ENCODE data around the gene ATP6V1G3.

ATP6V1G3 gene

DNA sequence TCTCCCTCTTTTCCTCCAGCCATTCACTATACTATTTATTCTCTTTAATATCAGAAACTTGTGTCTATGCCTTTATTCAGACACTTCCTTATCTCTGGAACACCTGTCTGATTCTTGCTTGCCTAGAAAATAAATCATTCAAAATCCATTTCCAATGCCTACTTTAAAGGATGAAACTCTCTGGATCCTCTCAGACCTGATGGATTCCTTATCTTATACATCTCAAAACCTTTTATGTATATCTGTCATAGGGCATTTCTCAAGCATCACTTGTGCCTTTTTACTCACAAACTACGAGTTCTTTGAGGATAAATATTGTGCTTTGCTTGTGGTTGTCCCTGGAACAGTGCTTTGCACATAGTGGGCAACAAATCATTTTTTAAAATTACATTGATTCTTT, 3.8 kb upstream of the ATP6V1G3 start:
- no peak overlapping the region for H3K4me3 ChIP-seq (ENCODE audit: low read length in 2 of 2)
- H2BK12ac ChIP-seq (ENCODE audit: low read length), result no peak overlapping the region
- no peaks in the 10 kb centered on the region for H3K79me1 ChIP-seq (ENCODE audit: low read depth, low read length)
- H3K4me1 ChIP-seq (ENCODE audit: control insufficient read depth in 2 of 2, insufficient read depth in 1 of 2, low read depth in 1 of 2, low read length in 2 of 2), result no peaks in the 10 kb centered on the region
- WGBS, 2 donors (ENCODE audit: extremely low coverage in 2 of 2, insufficient read length in 2 of 2, insufficient replicate concordance in 1 of 2), result no CpG with 5 or more reads among the region's 1 CpG
- H2BK5ac ChIP-seq (ENCODE audit: low read length), result no peak overlapping the region
- H3K4ac ChIP-seq (ENCODE audit: low read length), result no peak overlapping the region
- no peak overlapping the region for H3K4me2 ChIP-seq (ENCODE audit: insufficient read depth, low read length, poor library complexity, severe bottlenecking)
- no peak overlapping the region for H2AK5ac ChIP-seq (ENCODE audit: low read depth, low read length)
- no peak overlapping the region for H4K91ac ChIP-seq (ENCODE audit: low read depth, low read length, poor library complexity)
- H3K9me3 ChIP-seq (replicated peaks in 1 of 2; ENCODE audit: control insufficient read depth in 2 of 2, insufficient read depth in 1 of 2, low read depth in 1 of 2, low read length in 2 of 2), result no peaks in the 10 kb centered on the region
- H3K36me3 ChIP-seq (replicated peaks in 1 of 2; ENCODE audit: control insufficient read depth in 2 of 2, insufficient read depth in 2 of 2, low read length in 2 of 2), result no peaks in the 10 kb centered on the region
- no peak overlapping the region for H3K14ac ChIP-seq (ENCODE audit: low read length)
- no peak overlapping the region for H2BK15ac ChIP-seq (ENCODE audit: low read length)
- no peak overlapping the region for H2BK120ac ChIP-seq (ENCODE audit: low read depth, low read length)
- H3K23ac ChIP-seq (ENCODE audit: low read depth, low read length, poor library complexity), result no peak overlapping the region
- H3K18ac ChIP-seq (ENCODE audit: low read length), result no peak overlapping the region
- no peak overlapping the region for H3K27ac ChIP-seq (replicated peaks; ENCODE audit: low read length)
- H2AFZ ChIP-seq (ENCODE audit: low read length), result no peak overlapping the region
- no peak for DNase-seq (ENCODE audit: low spot score)
- no peak overlapping the region for H3K9ac ChIP-seq (ENCODE audit: low read depth, low read length, poor library complexity)
- H3K27me3 ChIP-seq (ENCODE audit: control insufficient read depth in 3 of 3, insufficient read depth in 3 of 3, low read depth in 1 of 3, low read length in 3 of 3), result no peaks in the 10 kb centered on the region
- no peak overlapping the region for H4K8ac ChIP-seq (ENCODE audit: low read depth, low read length)

GRCh38 chr1:198543670-198544260, 3.3 kb upstream of the ATP6V1G3 start:
- H2BK12ac ChIP-seq (ENCODE audit: low read length), result no peak overlapping the region
- H3K23ac ChIP-seq (ENCODE audit: low read depth, low read length, poor library complexity), result no peak overlapping the region
- no peak overlapping the region for H2AFZ ChIP-seq (ENCODE audit: low read length)
- H3K4ac ChIP-seq (ENCODE audit: low read length), result no peak overlapping the region
- no peak overlapping the region for H3K18ac ChIP-seq (ENCODE audit: low read length)
- no peak overlapping the region for H2BK5ac ChIP-seq (ENCODE audit: low read length)
- no CpG with 5 or more reads among the region's 2 CpGs for WGBS, 2 donors (ENCODE audit: extremely low coverage in 2 of 2, insufficient read length in 2 of 2, insufficient replicate concordance in 1 of 2)
- H3K4me1 ChIP-seq (ENCODE audit: control insufficient read depth in 2 of 2, insufficient read depth in 1 of 2, low read depth in 1 of 2, low read length in 2 of 2), result no peaks in the 10 kb centered on the region
- H2BK120ac ChIP-seq (ENCODE audit: low read depth, low read length), result no peak overlapping the region
- H3K27me3 ChIP-seq (ENCODE audit: control insufficient read depth in 3 of 3, insufficient read depth in 3 of 3, low read depth in 1 of 3, low read length in 3 of 3), result no peaks in the 10 kb centered on the region
- no peak overlapping the region for H3K4me2 ChIP-seq (ENCODE audit: insufficient read depth, low read length, poor library complexity, severe bottlenecking)
- H3K4me3 ChIP-seq (ENCODE audit: low read length in 2 of 2), result no peak overlapping the region
- no peak for DNase-seq (ENCODE audit: low spot score)
- H3K14ac ChIP-seq (ENCODE audit: low read length), result no peak overlapping the region
- no peak overlapping the region for H3K27ac ChIP-seq (replicated peaks; ENCODE audit: low read length)
- H2AK5ac ChIP-seq (ENCODE audit: low read depth, low read length), result no peak overlapping the region
- H3K9ac ChIP-seq (ENCODE audit: low read depth, low read length, poor library complexity), result no peak overlapping the region
- no peaks in the 10 kb centered on the region for H3K36me3 ChIP-seq (replicated peaks in 1 of 2; ENCODE audit: control insufficient read depth in 2 of 2, insufficient read depth in 2 of 2, low read length in 2 of 2)
- no peak overlapping the region for H4K91ac ChIP-seq (ENCODE audit: low read depth, low read length, poor library complexity)
- no peak overlapping the region for H4K8ac ChIP-seq (ENCODE audit: low read depth, low read length)
- no peak overlapping the region for H2BK15ac ChIP-seq (ENCODE audit: low read length)
- H3K9me3 ChIP-seq (replicated peaks in 1 of 2; ENCODE audit: control insufficient read depth in 2 of 2, insufficient read depth in 1 of 2, low read depth in 1 of 2, low read length in 2 of 2), result no peaks in the 10 kb centered on the region
- no peaks in the 10 kb centered on the region for H3K79me1 ChIP-seq (ENCODE audit: low read depth, low read length)

GRCh38 chr1:198542632-198543031, 2.2 kb upstream of the ATP6V1G3 start:
- Histone ChIP-seq H2BK120ac (ENCODE audit: low read depth, low read length) (no peak overlapping the region), H2BK5ac (ENCODE audit: low read length) (no peak overlapping the region), H2BK12ac (ENCODE audit: low read length) (no peak overlapping the region), H3K79me1 (ENCODE audit: low read depth, low read length) (no peaks in the 10 kb centered on the region), H4K8ac (ENCODE audit: low read depth, low read length) (no peak overlapping the region), H3K9me3 (replicated peaks in 1 of 2; ENCODE audit: control insufficient read depth in 2 of 2, insufficient read depth in 1 of 2, low read depth in 1 of 2, low read length in 2 of 2) (no peaks in the 10 kb centered on the region), H2BK15ac (ENCODE audit: low read length) (no peak overlapping the region), H3K36me3 (replicated peaks in 1 of 2; ENCODE audit: control insufficient read depth in 2 of 2, insufficient read depth in 2 of 2, low read length in 2 of 2) (no peaks in the 10 kb centered on the region), H2AK5ac (ENCODE audit: low read depth, low read length) (no peak overlapping the region), H2AFZ (ENCODE audit: low read length) (no peak overlapping the region), H3K4me1 (ENCODE audit: control insufficient read depth in 2 of 2, insufficient read depth in 1 of 2, low read depth in 1 of 2, low read length in 2 of 2) (no peaks in the 10 kb centered on the region), H3K27ac (replicated peaks; ENCODE audit: low read length) (no peak overlapping the region), H3K4ac (ENCODE audit: low read length) (no peak overlapping the region), H4K91ac (ENCODE audit: low read depth, low read length, poor library complexity) (no peak overlapping the region), H3K4me2 (ENCODE audit: insufficient read depth, low read length, poor library complexity, severe bottlenecking) (no peak overlapping the region), H3K14ac (ENCODE audit: low read length) (no peak overlapping the region), H3K23ac (ENCODE audit: low read depth, low read length, poor library complexity) (no peak overlapping the region), H3K4me3 (ENCODE audit: low read length in 2 of 2) (no peak overlapping the region), H3K27me3 (ENCODE audit: control insufficient read depth in 3 of 3, insufficient read depth in 3 of 3, low read depth in 1 of 3, low read length in 3 of 3) (no peaks in the 10 kb centered on the region), H3K18ac (ENCODE audit: low read length) (no peak overlapping the region), H3K9ac (ENCODE audit: low read depth, low read length, poor library complexity) (no peak overlapping the region)
- no peak for DNase-seq (ENCODE audit: low spot score)
- no CpG with 5 or more reads among the region's 1 CpG for WGBS, 2 donors (ENCODE audit: extremely low coverage in 2 of 2, insufficient read length in 2 of 2, insufficient replicate concordance in 1 of 2)

DNA sequence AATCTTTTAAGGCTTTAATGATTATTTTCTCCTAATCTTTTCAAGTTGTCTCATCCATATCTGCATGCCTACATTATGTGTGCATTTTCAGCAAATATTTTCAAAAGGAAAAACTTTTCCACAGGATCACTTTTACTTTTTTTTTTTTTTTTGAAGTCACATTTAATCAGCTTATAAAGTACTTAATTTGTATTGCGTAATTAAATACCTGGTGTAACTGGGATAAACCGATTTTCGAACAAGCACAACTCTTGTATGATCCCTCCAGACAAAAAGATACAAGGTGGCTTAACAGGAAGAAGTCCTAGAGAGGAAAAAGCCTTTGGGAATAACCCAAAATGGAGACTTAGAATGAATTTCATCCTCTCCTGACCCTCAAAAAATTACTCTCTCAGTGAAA, 1.3 kb upstream of the ATP6V1G3 start:
- no peak overlapping the region for H3K9ac ChIP-seq (ENCODE audit: low read depth, low read length, poor library complexity)
- no peak overlapping the region for H3K27ac ChIP-seq (replicated peaks; ENCODE audit: low read length)
- no peak overlapping the region for H3K14ac ChIP-seq (ENCODE audit: low read length)
- H2BK120ac ChIP-seq (ENCODE audit: low read depth, low read length), result no peak overlapping the region
- no peak overlapping the region for H2BK5ac ChIP-seq (ENCODE audit: low read length)
- DNase-seq (ENCODE audit: low spot score), result no peak
- no peak overlapping the region for H3K4me3 ChIP-seq (ENCODE audit: low read length in 2 of 2)
- no peak overlapping the region for H4K8ac ChIP-seq (ENCODE audit: low read depth, low read length)
- no peak overlapping the region for H4K91ac ChIP-seq (ENCODE audit: low read depth, low read length, poor library complexity)
- H3K4me1 ChIP-seq (ENCODE audit: control insufficient read depth in 2 of 2, insufficient read depth in 1 of 2, low read depth in 1 of 2, low read length in 2 of 2), result no peaks in the 10 kb centered on the region
- H2AFZ ChIP-seq (ENCODE audit: low read length), result no peak overlapping the region
- no peaks in the 10 kb centered on the region for H3K36me3 ChIP-seq (replicated peaks in 1 of 2; ENCODE audit: control insufficient read depth in 2 of 2, insufficient read depth in 2 of 2, low read length in 2 of 2)
- no peak overlapping the region for H3K4me2 ChIP-seq (ENCODE audit: insufficient read depth, low read length, poor library complexity, severe bottlenecking)
- H3K4ac ChIP-seq (ENCODE audit: low read length), result no peak overlapping the region
- H3K23ac ChIP-seq (ENCODE audit: low read depth, low read length, poor library complexity), result no peak overlapping the region
- no peak overlapping the region for H3K18ac ChIP-seq (ENCODE audit: low read length)
- no peaks in the 10 kb centered on the region for H3K9me3 ChIP-seq (replicated peaks in 1 of 2; ENCODE audit: control insufficient read depth in 2 of 2, insufficient read depth in 1 of 2, low read depth in 1 of 2, low read length in 2 of 2)
- no peaks in the 10 kb centered on the region for H3K27me3 ChIP-seq (ENCODE audit: control insufficient read depth in 3 of 3, insufficient read depth in 3 of 3, low read depth in 1 of 3, low read length in 3 of 3)
- no peak overlapping the region for H2AK5ac ChIP-seq (ENCODE audit: low read depth, low read length)
- no peak overlapping the region for H2BK15ac ChIP-seq (ENCODE audit: low read length)
- no peak overlapping the region for H2BK12ac ChIP-seq (ENCODE audit: low read length)
- WGBS, 2 donors (ENCODE audit: extremely low coverage in 2 of 2, insufficient read length in 2 of 2, insufficient replicate concordance in 1 of 2), result no CpG with 5 or more reads among the region's 3 CpGs
- no peaks in the 10 kb centered on the region for H3K79me1 ChIP-seq (ENCODE audit: low read depth, low read length)
